ENCODE results near the gene DDX39B.
A peak's percentile ranks its signal among the peaks of the same experiment; 100 is the strongest.

The DDX39B gene

GRCh38 chr6:31575952-31576685, 34.3 kb upstream of the DDX39B start:
- DNase-seq (ENCODE audit: low read depth) = no peak

GRCh38 chr6:31575335-31575901, 33.6 kb upstream of the DDX39B start, which contains the start of gene TNF:
Gene TNF, plus strand, starts transcription at chr6:31575565. Its CDS starts 177 bp downstream, at chr6:31575742.
- DNase-seq (ENCODE audit: low read depth) = peak; percentile 76

- DNase-seq (ENCODE audit: low read depth) = no peak
These were observed 32.6 kb upstream of the DDX39B start for GRCh38 chr6:31574106-31575061.

- DNase-seq (ENCODE audit: low read depth) = no peak
These were observed 31.7 kb upstream of the DDX39B start for GRCh38 chr6:31573239-31574105.

- peak; percentile 55 for DNase-seq (ENCODE audit: low read depth)
These were observed 30.5 kb upstream of the DDX39B start, which contains the start of gene LTA for GRCh38 chr6:31572041-31572911. Gene LTA, plus strand, starts transcription at chr6:31572289. Its CDS starts 454 bp downstream, at chr6:31572743.

- DNase-seq (ENCODE audit: low read depth) = no peak
These were observed 28.2 kb upstream of the DDX39B start for GRCh38 chr6:31569861-31570536.

- no peak for DNase-seq (ENCODE audit: low read depth)
These were observed 26.7 kb upstream of the DDX39B start for GRCh38 chr6:31568537-31568961.

- DNase-seq (ENCODE audit: low read depth) = no peak
These were observed 25.9 kb upstream of the DDX39B start for GRCh38 chr6:31567531-31568370.

- DNase-seq (ENCODE audit: low read depth) = no peak
These were observed 18.9 kb upstream of the DDX39B start for GRCh38 chr6:31560697-31561058.

GRCh38 chr6:31559958-31560696, 18.3 kb upstream of the DDX39B start:
- DNase-seq (ENCODE audit: low read depth) = no peak

GRCh38 chr6:31559606-31559957, 17.8 kb upstream of the DDX39B start:
- no peak for DNase-seq (ENCODE audit: low read depth)

- DNase-seq (ENCODE audit: low read depth) = peak; percentile 45
These were observed 17.1 kb upstream of the DDX39B start for GRCh38 chr6:31558631-31559500.

- no peak for DNase-seq (ENCODE audit: low read depth)
These were observed 16.5 kb upstream of the DDX39B start for GRCh38 chr6:31558318-31558625.

GRCh38 chr6:31557443-31558317, 15.9 kb upstream of the DDX39B start:
- DNase-seq (ENCODE audit: low read depth) = no peak

- no peak for DNase-seq (ENCODE audit: low read depth)
These were observed 14.5 kb upstream of the DDX39B start for GRCh38 chr6:31556307-31556706.

- peak; percentile 42 for DNase-seq (ENCODE audit: low read depth)
These were observed 9.6 kb upstream of the DDX39B start for GRCh38 chr6:31551371-31551770.

GRCh38 chr6:31548544-31548873, 6.7 kb upstream of the DDX39B start:
- DNase-seq (ENCODE audit: low read depth) = no peak

Data from stimulated activated CD8-positive, alpha-beta memory T cell treated with anti-CD3 and anti-CD28 coated beads, Interleukin-12 subunit alpha, Interleukin-12 subunit beta, amount 100 ng/mL, for 1 hour (primary cell).